Stimulated activated CD4-positive, alpha-beta T cell treated with anti-CD3 and anti-CD28 coated beads, TNF-alpha, amount 100 ng/mL, for 24 hours (primary cell): ENCODE measurements around the gene SERPINB1.
"Not testable (repeated sequence)": the region's sequence is repeated elsewhere in the genome, so short reads cannot be mapped to it uniquely, and the experiment has no call there.

Experiments
- DNase-seq, 3 experiments: peaks; one replicate each; pipeline ENCODE4 v3.0.0-alpha.2; 2020; ENCODE audit warnings: low read depth in 3 of 3

SERPINB1 gene

GRCh38 chr6:2818593-2818992 is 23.1 kb downstream of the SERPINB1 start:
- DNase-seq = no peak

DNA sequence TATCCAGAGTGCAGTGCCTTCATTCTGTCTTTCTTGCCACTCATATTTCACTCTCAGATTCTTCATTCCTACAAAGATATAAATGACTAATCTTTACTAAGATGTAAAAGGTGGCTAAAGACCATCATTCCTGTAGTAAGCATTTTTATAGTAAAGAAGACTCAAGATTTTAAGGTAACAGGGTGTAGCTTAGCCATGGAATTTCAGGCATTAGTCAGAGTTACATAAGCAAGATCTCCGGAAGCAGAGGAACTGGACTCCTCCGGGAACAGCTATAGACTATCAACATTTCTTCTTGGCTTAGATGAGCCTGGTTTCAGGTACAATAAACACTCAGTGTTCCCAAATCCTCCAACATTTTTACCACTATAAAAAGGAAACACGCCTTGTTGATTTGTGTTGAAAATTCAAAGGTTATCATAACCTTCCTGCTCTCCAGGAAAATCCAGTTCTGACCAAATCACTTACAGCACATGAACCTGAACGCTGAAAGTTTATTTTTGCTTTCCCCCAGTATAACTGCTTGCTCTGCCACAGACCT is 23.7 kb downstream of the SERPINB1 start:
- DNase-seq = no peak

GRCh38 chr6:2816158-2816557 is 25.5 kb downstream of the SERPINB1 start:
- DNase-seq = no peak

DNA sequence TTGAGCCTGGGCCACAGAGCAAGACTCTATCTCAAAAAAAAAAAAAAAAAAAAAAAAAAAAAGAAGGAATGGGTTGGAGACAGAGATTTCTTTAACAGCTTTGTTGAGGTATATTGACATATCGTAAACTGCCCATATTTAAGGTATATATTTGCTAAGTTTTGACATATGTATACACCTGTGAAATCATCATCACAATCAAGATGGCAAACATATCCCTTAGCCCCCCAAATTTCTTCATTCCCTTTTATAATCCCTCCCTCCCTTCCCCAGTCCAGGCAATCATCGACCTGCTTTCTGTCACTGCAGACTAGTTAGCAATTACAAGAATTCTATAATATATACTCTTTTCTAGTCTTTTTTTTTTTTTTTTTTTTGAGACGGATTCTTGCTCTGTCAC is 29.0 kb downstream of the SERPINB1 start:
- DNase-seq = no peak

DNA sequence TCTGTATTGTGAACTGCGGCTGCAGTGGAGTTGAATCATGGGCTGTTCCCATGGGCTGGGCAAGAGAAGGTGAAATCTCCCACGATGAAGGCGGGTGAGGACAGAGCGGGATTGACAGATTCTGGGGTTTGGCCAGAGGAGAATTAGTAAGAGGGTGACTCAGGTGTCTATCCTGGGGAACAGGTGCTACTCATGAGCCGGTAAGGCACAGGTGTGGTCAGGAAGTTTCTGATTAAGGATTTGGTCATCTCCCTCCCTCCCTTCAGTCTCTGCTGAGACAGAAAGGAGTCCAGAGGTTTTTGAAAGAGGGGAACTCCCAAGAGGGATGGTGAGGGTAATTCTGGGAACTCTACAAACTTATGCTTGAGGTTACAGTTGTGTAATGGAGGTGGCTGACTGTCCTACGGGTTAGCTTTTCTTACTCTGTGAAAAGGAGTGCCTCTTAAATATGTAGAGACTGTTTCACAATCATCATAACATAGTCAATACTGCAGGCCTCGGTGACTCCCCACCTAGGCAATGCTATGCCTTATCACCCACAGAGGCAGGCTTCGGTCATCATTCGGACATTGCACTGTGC is 31.5 kb downstream of the SERPINB1 start:
- DNase-seq = no peak

GRCh38 chr6:2809015-2809414 is 32.6 kb downstream of the SERPINB1 start:
- no peak for DNase-seq

DNA sequence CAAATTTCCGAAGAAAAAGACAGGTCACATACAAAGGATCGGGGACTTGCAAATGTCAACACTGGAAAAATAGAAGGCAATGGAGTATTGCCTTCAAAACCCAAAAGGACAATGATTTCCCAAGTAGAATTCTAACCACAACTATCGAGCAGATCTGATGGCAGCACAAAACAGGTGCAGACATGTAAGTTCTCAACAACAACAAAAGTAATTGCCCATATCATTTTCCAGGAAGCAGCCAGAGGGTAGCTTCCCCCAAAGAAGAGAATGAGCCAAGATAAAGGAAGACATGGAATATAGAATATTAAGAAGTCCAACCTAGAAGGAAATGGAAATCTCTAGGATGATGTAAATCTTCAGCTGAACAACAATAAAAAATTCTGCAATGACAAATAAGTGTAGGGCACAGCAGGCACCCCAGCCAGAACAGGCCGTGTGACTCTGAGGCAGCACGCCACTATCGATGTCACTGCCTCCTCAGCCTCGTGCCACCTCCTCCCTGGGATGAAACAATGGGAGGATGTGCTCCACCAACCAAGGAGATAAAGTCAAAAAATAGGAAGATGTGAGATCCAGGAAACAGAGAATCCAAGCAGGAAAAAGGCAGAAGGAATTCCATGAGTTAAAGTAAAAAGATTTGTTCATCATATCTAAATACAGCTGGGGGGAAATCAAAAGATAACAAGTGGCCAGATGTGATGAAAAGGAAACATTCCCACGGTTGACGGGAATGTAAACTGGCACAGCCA is 34.1 kb downstream of the SERPINB1 start:
- no peak for DNase-seq

DNA sequence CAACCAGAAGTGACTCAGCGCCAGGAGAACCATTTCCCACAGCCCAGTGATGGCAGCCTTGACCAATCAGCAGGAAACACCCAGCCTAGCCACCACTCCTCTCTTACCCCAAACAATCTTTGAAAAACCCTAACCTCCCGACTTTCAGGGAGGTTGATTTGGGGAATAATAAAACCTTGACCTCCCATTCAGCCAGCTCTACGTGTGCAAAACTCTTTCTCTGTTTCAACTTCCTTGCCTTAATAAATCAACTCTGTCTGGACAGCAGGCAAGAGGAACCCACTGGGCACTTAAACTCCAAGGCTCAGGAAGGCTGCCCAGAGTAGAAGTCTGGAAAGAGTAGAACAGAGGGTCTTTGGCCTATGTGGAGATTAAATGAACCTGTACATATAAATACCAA is 35.0 kb downstream of the SERPINB1 start:
- no peak for DNase-seq

DNA sequence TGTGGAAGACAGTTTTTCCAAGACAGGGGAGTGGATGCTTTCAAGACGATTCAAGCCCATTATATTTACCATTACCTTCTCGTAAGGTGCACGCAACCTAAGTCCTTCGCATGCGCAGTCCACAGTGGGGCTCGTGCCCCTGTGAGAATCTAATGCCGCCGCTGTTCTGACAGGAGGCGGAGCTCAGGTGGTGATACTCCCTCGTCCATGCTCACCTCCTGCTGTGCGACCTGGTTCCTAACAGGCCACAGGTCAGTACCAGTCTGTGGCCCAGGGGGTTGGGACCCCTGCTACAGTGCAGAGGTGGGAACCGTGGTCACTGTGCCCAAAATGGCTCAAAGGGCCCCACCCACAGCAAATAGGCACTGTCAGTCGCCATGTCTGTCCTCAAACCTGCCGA is 36.6 kb downstream of the SERPINB1 start:
- DNase-seq = no peak

DNA sequence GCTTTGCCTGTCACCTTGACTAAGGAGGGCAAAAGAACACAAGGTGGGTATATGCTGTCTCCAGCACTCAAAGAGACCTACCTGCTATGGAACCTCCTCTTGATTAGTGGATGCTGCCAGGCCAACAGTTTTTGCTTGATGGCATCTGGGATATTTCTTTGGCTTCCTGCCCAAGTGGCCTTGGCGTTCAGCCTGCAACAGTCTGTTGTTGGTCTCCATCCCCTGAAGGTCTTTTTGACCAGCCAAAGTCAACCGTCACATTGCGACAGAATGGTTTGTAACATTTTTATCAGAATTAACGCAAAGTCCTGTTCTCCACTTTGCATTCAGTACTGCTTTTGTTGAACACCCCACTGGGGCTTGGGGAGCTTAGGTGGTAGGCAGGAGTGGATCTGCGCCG is 37.1 kb downstream of the SERPINB1 start:
- no peak for DNase-seq

DNA sequence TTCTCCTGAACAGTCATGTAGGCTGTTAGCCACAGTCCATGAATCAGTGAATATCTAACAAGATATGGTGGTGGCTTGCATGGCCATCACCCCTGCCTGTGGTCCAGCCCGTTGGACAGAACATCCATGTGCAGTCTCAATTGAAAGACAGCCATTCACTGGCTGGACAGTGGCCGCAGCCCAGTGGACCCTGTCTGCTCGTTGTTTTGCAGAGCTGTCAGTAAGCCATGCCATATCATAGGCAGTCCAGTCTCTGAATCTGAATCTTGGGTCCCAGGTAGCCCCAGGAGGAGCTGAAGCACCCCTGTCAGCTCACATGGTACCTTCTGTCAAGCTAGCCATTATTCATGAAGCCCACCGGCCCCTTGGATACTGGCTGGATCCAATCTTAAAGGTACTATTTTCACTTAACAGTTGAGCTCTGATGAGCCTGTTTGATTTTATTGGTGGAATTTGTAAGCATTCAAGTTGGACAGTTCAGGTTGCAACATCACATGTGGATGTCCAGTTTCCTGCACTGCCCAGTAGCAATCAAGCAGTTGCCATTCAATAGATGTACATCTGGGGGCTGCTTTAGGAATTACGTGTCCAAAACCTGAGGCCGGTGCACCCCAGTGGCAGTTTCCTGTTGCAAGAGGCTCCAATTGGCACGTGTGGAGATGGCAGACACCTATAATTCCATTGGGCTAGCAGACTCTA is 37.8 kb downstream of the SERPINB1 start:
- no peak for DNase-seq

DNA sequence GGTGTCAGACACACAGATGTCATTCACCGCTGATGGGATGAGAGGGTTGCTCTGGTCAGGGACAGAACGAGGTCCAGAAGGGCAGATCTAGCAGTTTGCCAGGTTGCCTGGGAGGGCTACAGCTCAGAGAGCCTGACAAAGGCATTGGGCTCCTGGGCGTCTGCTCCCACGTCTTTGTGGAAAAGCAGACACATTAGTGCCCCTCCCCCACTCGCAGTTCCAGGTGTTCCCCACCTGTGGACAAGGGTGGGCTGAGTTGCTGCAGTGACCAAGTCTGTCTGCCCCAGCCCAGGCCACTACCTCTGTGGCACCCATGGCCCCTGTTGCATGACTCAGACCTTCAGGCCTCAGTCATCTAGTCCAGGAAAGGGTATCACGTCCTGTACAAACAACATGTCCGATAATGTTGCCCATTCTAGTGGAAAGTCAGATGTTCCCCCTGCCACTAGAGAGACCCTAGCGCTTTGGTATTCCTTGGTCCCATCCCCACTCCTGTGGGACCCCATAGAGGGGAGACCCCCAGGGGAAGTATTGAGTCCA is 39.1 kb downstream of the SERPINB1 start:
- no peak for DNase-seq

- not testable (repeated sequence) for DNase-seq
These were observed 40.0 kb downstream of the SERPINB1 start for GRCh38 chr6:2801687-2802086.

DNA sequence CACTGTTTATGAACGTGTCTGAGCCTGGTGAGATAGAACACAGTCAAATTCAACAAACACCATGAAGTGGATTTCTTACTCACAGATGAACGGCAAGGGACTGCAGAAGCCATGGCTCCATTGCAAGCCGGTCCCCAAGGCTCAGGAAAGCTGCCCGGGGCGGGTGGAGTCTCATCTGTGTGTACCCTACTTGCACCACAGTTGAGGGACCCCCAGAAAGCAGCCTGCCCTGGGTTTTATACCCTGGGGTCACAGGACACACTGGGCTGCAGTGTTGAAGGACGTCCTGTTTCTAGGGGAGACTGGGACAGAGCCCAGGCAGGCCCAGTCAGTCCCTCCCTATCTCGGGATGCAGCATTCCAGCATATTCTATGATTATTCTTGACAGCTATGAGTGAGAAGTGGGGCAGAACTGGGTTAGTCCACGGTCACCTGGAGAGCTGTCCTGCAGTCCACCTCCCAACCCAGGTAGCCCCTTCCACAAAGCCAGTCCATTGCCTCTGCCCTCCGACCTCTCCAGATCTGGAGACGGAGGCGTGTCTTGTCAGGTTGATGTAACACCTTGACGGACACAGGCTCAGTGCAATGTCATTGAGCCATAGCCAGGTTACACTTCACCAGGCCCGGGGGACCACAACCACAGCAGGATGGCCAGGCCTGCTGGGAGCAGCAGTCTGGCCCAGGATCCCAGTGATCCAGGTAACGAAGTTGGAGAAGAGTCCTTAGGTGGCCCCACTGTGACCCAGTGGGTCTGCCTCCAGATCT is 40.9 kb downstream of the SERPINB1 start:
- no peak for DNase-seq

GRCh38 chr6:2799936-2800527 is 41.6 kb downstream of the SERPINB1 start:
- no peak for DNase-seq

GRCh38 chr6:2798586-2799134 is 43.0 kb downstream of the SERPINB1 start:
- no peak for DNase-seq

DNA sequence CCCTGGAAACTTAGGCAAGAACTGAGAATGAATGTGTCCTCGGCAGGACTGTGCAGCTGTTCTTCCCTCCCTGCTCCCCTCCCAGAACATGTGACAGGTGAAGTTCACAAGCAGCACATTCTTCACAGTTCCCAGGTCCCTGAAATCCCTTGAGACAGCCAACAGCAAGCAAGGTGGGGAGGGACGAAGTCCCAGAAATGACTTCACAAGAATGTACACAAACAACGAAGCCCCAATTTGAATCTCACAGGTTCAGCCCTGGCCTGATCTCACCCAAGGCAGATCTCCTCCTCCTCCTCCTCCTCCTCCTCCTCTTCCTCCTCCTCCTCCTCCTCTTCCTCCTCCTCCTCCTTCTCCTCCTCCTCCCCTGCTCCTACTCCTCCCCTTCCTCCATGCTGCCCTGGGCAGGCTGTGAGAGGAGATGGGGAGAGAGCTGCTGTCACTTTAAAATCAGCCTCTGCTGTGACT is 44.1 kb downstream of the SERPINB1 start:
- no peak for DNase-seq

- DNase-seq = no peak
These were observed 44.8 kb downstream of the SERPINB1 start for GRCh38 chr6:2796861-2797260.

- no peak for DNase-seq
These were observed 45.7 kb downstream of the SERPINB1 start for GRCh38 chr6:2795956-2796355.

DNA sequence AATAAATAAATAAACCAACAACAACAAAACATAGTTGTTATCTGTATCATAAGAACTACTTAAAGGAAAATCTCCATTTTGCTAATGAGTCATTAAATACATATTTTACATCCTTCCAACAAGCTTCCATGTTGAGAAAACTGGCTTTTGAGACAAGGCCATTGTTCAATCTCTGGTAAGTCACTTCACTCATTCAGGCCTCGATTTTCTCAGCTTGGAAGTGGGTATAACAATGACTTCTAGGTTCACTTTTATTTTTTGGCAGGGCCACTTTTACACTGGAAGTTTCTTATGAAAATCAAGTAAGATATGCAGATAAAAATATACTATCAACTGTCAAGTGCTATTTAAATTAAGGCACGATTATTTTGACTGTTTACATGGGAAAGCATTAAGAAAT is 46.5 kb downstream of the SERPINB1 start:
- DNase-seq = no peak

DNA sequence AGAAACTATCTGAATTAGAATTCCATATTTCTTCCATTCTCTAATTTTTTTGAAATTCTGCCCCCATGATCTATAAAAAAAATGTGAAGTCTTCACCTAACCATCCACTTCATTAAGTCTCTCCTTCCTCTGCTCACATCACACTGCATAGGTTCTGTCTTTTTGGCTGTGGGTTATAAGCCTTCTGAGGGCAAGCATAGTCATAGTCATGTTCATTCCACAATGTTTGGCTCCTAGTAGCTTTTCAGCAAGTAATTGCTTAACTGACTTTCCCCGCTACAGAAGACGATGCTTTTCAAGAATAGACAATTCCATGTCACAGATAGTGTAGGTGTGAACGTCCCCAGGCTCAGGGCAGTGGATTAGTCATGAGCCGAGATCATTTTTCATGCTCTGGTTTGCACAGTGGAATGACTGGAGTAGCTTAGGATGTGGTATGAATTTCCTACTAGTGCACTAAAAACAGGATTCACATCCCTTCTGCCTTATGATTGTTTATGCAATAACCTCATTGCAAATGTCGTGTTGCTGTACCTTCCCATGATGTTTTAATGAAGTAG is 47.4 kb downstream of the SERPINB1 start:
- DNase-seq = no peak
